HTERT RPE-1 (cell line): Measurements from ENCODE around the gene UQCRHL.

Experiments
- in situ Hi-C: fragments of 300-500 bp; cut with MboI; formaldehyde crosslinking; loops from 4 replicates; pipeline ENCODE4 v1.14.3; 2020; ENCODE audit warnings: low sequenced_read_pairs

The UQCRHL gene

DNA sequence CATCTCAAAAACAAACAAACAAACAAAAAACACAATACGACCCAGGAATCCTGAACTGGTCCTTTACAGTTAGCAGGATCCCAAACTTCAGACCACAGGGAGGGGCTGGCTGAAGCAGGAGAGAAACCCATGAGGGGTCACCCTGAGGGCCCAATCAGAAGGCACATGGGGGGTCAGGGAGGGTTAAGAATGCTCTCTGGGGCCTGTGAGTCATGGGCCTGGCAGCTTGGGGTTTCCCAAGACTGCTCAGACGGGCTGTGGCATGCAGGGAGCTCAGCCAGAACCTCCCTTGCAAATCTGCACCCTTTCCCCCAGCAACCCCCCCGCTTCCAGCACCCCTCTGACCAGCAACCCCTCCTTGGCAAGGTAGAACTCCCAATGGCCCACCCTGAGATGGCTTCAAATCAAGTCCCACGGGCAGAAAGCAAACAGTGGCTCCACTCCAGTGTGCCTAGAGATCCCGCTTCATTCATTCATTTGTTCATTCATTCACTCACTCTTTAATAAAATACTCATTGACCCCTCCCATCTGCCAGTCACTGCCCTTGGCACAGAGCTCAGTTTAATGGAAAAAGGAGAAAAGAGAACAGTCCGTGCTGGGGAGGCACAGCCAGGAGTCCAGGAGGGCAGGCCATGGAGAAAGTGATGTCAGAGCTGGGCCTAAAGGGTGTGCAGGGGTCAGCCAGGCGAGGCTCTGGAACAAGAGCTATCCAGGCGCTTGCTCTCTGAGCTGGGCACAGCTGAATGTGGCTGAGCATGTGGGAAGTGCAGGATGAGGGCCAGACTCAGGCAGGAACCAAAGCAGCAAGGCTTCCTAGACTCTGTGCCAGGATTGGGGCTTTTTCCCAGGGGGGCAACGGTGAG is 8.2 kb downstream of the UQCRHL start:
- in situ Hi-C loops = no loop called here

- in situ Hi-C loops = no loop called here
These were observed 9.6 kb downstream of the UQCRHL start for GRCh38 chr1:15797614-15798390.

DNA sequence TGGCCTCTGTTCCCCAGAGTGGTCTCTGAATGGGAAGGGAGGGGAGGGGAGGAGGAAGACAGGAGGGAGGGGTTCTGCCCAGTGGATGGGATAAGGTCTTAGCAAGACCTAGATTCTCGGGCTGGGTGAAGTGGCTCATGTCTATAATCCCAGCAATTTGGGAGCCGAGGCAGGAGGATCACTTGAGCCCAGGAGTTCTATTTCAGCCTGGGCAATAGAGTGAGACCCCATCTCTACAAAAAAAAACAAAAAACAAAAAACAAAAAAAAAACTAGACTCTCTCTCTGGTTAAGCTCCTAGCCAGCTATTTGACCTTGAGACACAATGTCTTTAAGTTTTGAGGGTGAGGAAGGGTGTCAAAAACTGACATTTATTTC is 11.4 kb downstream of the UQCRHL start:
- in situ Hi-C loops = no loop called here

DNA sequence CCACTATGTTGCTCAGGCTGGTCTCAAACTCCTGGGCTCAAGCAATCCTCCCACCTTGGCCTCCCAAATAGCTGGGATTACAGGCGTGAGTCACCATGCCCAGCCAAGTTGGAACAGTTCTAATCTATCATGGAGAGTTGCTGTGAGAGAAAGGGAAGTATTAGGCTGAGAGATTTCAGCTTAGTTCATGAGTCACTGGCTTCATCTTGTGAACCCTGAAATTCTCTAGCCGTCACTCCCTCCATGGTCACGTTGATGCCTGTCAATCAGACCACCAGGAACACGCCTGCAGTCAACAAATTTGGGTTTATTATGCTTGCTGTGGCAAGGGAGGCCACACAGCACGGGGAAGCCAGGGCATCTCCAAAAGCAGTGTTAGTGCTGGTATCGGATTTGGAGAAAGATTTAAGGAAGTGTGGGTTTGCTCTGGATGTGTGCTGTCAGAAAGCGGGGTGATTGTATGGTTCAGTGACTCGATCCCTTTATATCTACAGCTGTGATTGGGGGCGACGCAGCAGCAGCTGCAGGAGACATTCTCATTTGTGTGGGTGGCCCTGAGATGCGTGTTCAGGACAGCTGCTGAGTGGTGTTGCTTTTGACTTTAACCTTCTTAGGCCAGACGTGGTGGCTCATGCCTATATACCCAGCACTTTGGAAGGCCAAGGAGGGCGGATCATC is 18.7 kb downstream of the UQCRHL start:
- in situ Hi-C loops = no loop called here

DNA sequence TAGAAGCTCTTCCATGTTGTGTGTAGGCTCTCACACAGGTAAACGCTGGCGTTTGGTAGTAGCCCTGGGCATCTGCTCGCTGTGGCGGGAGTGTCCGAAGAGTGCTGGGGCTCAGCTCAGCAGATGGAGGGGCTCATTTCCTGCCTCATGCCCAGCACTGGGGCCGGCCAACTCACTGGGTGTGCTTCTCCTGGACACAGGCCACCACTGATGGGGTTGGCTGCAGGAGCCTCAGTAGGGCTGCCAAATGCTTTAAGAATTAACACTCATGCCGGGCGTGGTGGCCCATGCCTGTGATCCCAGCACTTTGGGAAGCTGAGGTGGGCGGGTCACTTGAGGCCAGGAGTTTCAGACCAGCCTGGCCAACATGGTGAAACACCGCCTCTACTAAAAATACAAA is 20.9 kb downstream of the UQCRHL start:
- in situ Hi-C loops = no loop called here

GRCh38 chr1:15785683-15786082 is 21.8 kb downstream of the UQCRHL start:
- in situ Hi-C loops = no loop called here

DNA sequence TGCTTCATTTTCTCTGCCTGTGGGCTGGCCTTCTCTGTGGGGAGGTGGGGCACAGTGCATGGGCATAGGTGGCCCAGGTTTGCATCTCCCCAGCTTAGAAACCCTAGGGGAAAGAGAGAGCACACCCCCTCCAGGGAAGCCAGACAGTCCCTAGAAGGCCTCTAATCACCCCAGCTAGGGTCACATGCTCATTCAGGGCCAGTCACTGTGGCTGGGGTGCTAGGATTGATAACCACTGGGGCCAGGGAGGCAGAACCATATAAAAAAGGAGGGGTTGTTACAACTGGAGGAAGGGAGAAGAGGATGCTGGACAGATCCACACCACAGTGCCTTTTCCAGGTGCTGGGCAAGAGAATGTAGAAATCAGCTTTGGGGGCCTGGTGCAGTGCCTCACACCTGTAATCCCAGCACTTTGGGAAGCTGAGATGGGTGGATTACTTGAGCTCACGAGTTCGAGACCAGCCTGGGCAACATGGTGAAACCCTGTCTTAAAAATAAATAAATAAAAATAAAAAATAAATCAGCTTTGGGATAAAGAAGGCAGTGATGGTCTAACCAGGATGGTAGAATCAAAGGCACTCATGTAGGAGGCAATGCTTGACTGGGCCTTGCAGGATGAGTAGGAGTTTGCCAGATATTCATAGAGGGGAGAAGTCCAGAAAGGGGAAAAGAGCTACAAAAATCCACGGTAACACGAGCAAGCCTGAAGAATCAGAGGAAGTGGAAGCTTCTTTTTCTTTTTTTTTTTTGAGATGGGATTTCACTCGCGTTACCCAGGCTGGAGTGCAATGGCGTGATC is 29.3 kb downstream of the UQCRHL start:
- in situ Hi-C loops = no loop called here

GRCh38 chr1:15775706-15776105 is 31.7 kb downstream of the UQCRHL start:
- in situ Hi-C loops = no loop called here

DNA sequence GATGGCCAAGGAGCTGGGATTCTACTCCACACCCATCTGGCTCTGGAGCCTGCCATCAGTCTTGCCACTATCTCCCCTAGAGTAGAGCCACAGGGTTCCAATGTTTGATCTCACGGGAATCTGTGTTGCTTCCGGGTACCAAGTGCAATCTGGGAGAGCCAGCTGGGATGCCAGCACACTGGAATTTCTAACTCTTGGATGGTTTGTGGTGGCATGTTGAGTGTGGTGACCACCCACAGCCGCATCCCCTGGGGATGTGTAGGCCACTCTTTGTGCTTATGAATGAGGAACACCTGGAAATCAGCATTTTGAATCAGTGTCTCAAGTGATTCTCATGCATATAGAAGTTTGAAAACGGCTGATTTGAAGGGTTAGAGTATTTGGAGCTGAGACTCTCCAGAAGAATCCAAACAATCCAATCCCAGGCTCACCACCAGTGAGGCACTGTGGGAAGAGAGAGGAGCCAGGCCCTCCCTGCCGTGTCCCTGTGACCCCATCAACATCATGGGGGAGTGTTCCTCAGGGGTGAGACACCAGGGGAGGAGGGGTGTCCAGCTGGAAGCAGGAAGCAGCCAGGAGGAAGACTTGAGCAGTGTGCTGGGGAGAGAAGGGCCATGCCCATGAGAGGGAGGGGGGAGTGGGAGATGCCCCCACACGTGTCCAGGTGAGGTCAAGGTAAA is 35.5 kb downstream of the UQCRHL start:
- in situ Hi-C loops = no loop called here

DNA sequence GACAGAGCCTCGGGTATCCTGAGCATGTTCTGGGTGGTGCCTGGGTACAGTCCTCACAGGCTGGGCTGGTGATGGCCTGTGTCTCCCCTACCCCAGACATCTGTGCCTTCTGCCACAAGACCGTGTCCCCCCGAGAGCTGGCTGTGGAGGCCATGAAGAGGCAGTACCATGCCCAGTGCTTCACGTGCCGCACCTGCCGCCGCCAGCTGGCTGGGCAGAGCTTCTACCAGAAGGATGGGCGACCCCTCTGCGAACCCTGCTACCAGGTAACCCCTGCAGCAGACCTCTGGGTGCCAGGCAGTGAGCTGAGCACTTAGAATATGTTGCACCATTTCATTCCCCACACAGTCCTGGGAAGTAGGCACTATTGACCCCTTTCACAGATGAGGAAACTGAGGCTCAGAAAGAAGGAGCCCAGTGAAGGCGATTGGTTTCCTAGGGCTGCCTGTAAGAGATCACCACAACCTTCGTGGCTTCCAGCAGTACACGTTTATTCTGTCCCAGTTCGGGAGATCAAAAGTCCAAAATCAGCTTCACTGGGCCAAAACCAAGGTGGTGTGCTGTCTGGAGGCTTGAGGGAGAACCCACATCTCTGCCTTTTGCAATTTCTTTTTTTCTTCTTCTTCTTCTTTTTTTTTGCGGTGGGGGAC is 37.0 kb downstream of the UQCRHL start:
- in situ Hi-C loops = no loop called here

DNA sequence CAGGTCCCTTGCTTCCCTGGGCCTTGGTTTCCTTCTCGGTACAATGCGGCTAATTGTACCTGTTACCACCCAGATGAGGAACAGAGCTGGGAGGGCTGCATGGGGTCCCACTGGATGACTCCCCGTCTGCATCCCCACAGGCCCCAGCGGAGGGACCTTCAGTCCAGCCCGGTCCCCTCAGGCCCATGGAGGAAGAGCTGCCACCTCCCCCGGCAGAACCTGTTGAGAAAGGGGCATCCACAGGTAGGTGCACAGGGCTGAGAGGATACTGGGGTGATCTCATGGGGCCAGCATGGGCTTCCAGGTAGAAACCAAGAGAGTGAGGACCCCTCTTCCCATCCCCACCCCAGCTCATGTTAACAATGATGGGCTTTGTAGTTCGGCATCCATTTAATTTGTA is 39.1 kb downstream of the UQCRHL start:
- in situ Hi-C loops = no loop called here

- in situ Hi-C loops = no loop called here
These were observed 39.5 kb downstream of the UQCRHL start for GRCh38 chr1:15767941-15768340.

DNA sequence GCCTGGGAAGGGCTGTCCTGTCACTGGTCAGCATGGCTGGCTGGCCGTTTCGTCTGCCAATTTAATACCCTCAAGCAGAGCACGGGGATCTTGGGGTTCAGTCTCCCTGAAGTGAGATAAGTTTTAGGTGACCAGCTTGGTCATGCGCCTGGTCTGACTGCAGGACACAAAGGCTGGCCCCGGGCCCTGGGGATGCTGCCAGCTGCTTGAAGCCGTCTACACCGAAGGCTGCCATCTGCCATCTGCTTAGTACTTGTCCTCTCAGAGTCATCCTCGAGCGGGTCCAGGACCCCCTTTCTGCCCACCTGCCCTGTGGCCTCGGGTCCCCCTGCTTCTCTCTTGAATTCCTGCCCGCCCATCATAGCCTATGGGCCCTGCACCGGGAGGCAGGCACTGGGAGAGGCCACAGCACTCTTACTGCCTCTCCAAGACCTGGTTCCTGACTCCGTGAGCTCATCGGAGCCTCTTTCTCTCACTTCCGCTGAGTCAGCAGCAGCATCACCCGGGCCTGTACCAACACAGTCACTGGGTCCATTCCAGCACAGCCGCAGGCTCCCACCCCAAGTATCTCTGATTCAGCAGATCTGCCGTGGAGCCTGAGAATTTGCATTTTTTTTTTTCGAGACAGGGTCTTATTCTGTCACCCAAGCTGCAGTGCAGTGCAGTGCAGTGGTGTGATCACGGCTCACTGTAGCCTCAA is 41.8 kb downstream of the UQCRHL start:
- in situ Hi-C loops = no loop called here

- in situ Hi-C loops = no loop called here
These were observed 42.6 kb downstream of the UQCRHL start for GRCh38 chr1:15764890-15765289.

- in situ Hi-C loops = no loop called here
These were observed 43.1 kb downstream of the UQCRHL start for GRCh38 chr1:15764269-15764764.

DNA sequence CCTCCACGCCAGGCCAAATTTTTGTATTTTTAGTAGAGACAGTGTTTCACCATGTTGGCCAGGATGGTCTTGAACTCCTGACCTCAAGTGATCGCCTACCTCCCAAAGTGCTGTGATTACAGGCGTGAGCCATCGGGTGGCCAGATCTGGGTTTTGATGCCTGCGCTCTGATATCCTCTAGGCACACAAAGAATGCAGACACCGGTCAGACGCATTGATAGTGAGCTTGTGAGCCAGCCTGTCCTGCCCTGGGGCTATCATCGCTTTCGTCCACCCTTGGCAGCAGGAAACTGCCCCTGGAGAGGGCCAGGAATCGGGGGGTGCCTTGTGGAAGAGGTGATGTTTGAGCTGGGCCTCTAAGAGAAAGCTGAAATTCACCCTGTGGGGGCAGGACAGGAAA is 44.9 kb downstream of the UQCRHL start:
- in situ Hi-C loops = no loop called here

DNA sequence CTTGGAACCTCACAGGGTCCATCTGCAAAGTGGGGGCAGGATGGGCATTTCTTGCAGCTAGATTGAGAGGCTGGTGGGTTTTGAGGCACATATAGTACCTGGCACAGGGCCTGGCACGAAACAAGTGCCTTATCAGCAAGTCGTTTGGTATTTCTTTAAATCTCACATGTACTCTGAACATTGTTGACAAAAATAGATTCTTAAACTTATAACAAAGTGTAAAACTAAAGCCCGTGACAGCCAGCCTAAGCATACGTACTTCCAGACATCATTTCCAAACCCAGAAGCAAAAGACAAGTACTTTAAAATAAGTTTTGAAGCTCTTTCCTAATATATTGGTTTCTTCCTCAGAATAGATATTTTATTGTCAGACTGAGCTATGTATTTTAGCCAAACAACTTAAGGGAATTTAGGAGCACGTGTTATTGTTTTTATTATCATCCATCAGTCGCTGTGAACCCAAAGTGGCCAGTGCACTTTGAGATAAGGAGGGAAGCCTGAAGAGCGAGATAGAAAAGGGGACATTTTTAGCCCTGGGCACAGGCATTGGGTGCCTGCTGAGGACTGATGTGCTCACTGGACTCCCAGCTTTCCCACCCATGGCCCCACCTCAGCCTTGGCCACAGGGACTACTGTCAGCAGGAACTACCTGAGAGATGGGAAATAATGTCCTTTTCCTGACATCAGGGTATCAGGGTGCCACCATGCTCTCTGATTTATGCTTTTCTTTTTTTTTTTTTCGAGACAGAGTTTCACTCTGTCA is 45.9 kb downstream of the UQCRHL start:
- in situ Hi-C loops = no loop called here

GRCh38 chr1:15760520-15761211 is 46.8 kb downstream of the UQCRHL start:
- in situ Hi-C loops = no loop called here
